Stimulated activated CD8-positive, alpha-beta memory T cell treated with anti-CD3 and anti-CD28 coated beads, Interleukin-15, amount 100 ng/mL, for 1 hour (primary cell): ENCODE measurements around the gene THEMIS.
"Not testable (repeated sequence)": the region's sequence is repeated elsewhere in the genome, so short reads cannot be mapped to it uniquely, and the experiment has no call there.

Source experiments
- DNase-seq: peaks from one replicate; pipeline ENCODE4 v3.0.0-alpha.2; 2020; ENCODE audit warnings: low read depth

Gene THEMIS

DNA sequence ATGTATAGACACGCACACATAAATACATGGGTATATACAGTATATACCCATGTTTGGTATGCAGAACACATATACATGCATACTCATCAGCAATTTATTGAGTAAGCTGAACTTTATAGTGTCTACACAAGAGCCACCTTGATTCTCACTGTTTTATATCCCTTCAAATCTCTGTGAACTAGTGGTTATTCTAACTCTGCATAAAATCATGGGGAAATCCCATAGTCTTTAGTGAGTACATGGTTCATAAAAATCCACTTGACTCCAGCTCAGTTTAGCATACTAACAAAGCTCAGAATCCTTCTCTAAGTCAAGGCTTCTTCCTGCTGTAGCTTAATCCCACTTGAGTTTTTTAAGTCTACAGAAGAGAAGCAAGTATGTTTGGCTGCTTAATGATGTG, 104.1 kb downstream of the THEMIS start:
- no peak for DNase-seq

DNA sequence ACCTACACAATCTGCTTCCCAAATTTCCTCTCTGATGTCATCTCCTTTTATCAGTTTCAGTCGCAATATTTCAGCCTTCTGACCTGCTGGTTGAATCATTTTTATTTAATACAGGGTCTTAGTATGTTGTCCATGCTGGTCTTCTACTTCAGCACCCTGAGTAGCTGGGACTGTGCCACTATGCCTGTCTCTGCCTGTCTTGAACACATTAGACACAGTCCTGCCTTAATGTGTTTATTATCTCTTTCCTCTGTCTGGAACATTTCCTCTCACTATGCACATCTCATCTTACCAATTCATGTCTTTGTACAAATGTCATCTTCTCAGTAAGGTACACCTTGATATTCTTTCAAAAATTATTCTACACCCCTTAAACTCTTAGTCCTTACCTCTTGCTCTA, 106.5 kb downstream of the THEMIS start:
- DNase-seq, result no peak

DNA sequence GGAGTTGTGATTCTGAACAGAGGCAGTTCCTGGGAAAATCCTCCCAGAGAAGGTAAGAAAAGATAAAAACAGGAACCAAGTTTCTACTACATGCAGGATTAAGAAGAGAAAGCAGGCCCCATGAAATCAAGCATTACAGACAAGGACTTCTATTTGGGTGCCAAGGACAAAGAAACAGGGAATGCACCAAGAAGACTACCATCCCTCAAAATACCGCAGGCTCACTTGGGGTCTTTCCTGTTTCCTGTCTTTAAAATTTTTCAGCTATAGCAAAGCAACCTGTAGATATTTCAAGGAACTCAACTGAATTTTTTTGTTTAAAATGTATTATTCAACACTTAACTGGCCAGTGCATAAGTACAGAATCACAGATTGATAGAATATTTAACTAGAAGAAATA, 107.5 kb downstream of the THEMIS start:
- DNase-seq, result no peak

DNA sequence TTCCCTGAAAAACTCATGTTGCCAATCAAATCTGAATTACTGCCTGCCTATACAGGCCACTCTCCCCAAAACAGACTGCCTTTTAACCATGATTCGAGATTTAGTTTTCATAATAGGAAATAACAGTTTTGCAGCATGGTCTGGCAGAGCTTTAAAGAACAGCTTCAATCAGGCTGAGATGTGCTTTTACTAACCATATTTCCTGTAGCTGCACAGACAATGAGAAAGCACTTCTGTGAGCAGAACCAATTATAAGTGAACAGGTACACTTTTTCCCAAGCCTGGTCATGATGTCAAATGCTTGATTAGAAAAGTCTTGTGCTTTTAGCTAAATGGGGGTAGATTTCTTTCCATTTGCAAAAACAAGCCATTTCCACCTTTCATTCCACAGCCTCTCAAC, 108.2 kb downstream of the THEMIS start:
- DNase-seq, result no peak

DNA sequence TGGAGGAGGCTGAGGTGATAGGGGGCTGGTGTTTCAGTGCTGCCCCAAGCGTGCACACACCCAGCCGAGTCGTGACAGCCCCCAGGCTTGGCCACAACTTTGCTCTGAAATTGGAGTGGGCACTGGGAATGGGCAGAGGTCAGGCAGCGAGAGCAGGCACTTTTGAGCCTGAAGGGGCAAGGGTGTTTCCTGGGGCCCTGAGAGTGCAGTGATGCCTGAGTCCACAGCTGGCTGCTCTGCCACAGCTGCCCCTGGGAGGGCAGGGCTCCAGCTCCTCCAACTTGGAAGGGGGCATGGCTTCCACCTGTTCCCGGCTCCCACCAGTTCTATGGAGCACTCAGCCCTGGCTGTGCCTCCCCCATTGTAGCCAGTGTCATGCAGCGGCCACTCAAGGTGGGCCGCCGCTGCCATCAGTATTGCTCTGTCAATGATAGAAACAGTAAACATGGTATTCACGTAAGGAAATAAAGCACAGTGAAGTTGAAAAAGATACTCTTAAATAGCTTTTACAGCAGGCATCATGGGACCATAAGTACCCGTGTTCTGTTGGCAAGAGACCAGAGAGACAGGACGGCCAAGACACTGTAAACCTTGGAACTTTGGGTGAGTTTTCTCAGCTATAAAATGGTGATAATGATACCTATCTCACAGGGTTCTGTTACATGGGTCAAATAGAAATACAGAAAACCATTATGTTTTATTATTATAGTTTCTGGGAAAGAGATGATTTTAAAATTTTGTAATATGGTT, 108.9 kb downstream of the THEMIS start:
- DNase-seq, result no peak

DNA sequence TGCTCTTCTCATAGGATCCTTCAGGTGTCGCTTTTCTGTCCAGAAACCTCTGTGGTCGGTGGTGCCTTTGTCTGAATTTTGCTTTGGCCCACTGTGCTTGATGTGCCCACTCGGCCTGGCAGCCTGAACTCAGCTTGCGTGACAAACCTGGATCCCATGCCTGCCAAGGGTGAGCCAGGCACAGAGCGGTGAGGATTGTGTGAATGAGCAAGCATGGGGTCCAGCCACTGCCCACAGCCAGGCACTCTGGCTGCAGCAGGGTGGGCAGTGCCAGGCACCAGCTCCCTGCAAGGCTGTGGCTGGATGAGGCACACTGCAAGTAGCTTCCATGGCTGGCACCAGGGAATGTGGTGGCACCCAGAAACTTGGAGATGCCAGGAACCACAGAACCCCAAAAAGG, 110.3 kb downstream of the THEMIS start:
- DNase-seq, result no peak

DNA sequence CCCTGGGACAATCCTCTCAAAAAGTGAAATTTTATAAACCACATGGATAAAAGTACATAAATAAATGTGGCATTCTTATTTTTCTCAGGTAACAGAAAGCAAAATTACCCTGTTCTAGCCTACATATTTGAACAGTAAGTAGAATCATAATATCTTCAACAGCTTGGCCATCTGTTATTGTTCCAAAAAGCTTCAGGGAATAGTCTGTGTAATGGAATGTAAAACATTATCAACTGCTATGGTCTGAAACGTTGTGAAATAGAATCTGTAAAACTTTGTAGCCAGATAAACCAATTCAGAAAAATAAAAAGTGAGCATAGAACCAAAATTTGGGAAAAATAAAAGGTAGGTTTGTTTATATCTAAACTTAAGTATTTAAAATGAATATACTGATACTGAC, 114.7 kb downstream of the THEMIS start:
- DNase-seq, result no peak

DNA sequence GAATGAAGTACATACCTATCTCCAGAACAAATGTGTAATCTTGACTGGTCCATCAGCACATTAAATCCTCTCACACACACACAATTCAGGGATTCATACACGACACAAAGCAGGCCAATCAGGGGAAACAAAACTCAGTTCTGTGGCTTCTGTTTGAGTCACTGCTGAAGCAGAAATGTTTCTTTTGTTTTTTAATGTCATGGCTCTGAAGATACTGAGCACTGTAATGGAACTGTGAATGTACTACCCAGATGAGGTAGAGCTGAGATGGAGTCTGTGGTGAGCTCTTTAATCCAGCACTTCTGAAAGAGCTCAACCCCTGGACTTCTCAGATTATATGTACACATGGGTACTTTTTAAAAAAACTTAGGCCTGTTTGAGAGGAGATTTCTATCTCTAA, 116.4 kb downstream of the THEMIS start:
- DNase-seq, result no peak

DNA sequence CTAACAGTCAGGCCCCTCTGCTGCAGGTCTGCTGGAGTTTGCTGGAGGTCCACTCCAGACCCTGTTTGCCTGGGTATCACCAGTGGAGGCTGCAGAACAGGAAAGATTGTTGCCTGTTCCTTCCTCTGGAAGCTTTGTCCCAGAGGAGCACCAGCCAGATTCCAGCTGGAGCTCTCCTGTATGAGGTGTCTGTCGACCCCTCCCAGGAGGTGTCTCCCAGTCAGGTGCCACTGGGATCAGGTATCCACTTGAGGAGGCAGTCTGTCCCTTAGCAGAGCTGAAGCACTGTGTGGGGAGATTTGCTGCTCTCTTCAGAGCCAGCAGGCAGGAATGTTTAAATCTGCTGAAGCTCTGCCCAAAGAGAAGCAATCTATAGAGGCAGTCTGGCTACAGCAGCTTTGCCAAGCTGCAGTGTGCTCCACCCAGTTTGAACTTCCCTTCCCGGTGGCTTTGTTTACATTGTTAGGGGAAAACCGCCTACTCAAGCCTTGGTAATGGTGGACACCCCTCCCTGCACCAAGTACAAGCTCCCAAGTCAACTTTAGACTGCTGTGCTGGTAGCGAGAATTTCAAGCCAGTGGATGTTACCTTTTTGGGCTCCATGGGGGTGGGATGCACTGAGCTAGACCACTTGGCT, 119.1 kb downstream of the THEMIS start:
- DNase-seq, result not testable (repeated sequence)

DNA sequence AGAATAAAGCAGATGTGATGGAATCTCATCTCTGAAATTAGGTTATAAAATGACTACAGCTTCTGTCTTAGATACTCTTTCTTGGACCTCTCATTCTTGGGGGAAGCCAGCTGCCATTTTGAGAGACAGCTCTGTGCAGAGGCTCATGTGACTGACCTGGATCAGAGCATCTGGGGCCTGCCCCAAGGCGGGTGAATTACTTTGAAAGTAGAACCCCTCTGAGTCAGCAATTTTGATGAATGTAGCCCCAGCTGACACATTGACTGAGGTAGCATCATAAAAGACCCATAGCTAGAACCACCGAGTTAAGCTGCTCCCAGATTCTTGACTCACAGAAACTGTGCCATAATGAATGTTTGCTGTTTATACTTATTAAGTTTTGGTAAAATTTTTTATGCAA, 124.5 kb downstream of the THEMIS start:
- DNase-seq, result no peak

DNA sequence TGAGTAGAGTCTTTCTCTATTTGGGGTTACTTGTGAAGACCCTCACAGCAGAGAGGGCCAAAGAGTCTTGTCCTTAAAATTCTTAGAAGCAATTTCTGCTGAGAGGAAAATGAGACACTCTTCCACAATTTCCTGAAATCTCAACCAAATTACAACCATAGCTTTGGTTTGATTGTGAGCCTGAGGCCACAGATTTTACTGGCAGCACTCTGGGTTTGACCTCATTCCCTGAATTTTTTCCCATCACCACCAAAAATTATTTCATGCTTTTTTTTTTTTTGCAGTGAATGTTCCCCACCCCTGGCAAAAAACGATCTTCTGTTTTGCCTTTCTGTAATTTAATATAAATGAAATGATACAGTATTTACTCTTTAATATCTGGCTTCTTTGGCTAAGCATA, 125.5 kb downstream of the THEMIS start:
- no peak for DNase-seq

DNA sequence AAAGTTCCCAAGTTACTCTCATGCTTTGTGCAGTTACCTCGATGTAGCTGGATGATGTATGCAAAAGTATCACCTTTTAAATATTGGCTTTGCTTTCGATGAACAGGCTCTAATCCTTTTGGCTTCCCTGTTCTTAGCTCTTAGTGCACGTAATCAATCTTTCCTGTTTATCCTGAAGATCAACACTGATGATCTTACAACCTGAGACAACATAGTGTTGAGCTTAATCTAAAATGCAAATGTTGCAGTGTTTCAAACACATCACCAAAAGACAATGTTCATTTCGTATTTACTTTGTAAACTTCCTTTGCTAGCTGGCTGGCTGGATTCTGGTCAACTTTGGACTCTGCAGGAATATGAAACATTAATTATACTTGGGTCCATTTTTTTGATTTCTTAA, 132.1 kb downstream of the THEMIS start:
- no peak for DNase-seq

DNA sequence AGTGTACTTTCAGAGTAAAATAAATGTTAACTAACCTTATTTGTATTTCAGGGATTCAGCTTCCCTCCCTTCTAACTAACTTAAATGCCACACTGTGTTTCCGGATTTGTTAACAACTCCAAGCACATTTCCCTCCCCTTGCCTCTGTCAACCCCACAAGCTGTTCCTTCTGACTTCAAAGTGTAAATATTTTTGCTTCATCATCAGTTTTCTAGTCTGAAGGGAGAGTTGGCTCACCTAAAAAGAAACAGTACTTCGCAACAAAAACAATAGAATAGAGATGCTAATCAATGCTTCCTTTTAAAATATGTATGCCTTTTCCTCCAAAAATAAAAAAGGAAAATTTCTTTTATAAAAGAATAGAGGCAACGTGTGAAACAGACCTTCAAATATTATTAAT, 132.6 kb downstream of the THEMIS start:
- no peak for DNase-seq

DNA sequence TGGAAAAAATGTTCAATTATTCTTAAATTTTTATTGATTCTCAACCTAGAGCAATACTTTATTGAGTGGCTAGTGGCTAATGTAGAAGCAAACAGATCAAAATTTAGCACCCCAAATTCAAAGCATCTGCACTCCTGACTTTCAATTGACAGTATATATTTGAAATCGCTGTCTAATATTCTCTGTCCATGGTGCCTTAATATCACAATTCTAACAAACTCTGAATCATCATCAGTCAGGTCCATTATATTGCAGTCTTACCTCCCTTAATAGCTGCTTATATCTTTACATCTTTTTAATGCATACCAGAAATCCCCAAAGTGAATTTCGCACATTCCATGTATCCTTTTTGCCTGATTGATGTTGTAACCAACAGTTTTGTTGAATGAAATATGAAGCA, 134.9 kb downstream of the THEMIS start:
- DNase-seq, result no peak

DNA sequence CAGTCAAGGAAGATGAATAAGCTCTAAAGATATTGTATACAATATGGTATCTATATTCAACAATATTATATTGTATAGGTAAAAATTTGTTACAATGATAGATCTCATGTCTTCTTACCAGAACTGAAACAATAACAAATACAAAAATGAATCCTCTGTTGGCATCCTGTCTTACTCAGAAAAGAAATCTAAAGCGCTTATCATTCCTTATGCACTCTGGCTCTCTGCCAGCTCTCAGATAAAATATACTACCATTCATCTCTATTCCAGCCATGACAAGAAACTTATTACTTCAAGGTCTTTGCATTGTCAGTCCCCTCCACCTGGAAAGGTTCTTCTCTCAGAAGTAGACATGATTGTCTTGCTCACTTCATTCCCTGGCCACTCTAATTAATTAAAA, 138.6 kb downstream of the THEMIS start:
- no peak for DNase-seq

DNA sequence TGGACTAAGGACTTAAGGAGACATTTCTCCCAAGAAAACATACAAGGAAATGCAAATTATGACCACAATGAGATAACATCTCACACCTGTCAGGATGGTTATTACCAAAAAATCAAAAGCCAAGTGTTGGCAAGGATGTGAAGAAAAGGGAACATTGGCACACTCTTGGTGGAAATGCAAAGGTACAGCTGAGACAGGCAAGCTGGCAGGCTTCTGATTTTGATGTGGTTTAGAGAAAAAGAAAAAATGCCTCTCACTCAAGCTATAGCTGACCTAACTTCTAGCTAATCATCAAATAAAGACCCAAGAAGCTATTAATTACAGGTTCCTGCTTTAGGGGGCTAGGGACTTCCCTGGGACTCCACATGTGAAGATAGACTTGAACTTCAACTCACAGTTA, 139.8 kb downstream of the THEMIS start:
- no peak for DNase-seq

DNA sequence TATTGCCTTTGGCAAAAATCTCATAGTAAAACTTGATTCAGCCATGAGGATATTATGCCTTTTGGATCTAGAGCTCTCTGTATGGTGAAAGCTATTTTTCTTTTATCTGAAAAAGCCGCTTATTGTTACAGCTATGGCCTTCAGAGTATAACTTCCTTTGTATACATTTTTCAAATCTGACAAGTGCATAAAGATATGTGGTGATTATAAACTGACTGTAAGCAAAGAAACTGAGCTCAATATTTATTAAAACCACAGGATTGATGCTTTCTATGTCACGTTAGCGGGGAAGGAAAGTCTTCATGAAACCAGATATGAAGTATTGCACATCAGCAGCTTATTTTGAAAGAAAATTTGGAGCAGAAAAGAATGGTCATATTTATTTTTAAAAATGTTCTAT, 151.8 kb downstream of the THEMIS start:
- no peak for DNase-seq

DNA sequence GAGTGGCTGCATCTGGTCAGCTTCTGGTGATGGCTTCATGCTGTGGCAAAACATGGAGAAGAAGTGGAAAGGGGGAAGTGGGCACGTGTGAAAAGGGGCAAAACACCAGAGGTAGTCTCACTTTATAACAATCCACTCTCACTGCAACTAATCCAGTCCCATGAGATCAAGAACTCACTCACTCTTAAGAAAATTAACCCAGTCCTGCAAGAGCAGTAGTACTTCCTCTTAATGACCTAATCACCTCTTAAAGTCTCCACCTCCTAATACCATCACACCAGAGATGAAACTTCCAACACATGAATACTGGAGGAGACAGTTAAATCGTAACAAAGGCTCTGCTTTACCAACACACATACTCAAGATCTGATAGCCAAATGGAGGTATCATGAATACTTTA, 152.6 kb downstream of the THEMIS start:
- no peak for DNase-seq

DNA sequence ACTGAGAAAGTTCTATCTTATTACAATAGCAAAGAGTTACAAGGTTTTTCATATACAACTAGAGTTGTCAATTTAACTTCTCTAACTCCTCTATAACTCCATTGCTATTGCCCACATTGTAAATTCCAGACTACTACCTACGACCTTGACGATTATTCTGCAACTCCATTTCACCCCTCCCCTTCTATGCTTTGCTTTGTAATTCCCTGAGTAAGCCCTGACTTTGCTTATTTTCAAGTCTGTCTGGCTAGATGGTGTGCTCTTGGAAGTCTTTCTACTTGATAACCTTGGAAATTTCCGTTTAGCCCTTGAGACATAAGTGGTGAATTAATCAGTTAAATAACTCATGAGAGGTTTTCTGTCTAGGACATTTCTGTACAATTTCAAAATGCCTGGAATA, 162.4 kb downstream of the THEMIS start:
- DNase-seq, result no peak

DNA sequence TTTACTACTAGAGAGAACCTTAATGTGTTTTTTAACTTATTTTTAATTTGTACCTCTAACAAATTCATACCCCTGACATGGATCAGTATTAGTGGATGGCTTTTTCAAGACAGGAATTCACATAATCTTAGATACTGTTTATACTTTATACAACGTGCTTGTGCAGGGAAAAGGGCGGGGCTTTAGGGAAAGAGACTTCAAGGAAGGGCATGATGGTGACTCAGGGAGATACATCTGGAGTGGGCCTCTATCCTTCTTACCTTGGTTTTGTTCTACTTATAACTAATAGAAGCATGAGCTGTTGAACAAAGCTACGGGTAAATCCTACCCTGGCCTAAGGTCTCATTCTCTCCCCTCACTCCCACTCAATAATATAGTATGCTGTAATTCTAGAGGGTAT, 163.1 kb downstream of the THEMIS start:
- no peak for DNase-seq

DNA sequence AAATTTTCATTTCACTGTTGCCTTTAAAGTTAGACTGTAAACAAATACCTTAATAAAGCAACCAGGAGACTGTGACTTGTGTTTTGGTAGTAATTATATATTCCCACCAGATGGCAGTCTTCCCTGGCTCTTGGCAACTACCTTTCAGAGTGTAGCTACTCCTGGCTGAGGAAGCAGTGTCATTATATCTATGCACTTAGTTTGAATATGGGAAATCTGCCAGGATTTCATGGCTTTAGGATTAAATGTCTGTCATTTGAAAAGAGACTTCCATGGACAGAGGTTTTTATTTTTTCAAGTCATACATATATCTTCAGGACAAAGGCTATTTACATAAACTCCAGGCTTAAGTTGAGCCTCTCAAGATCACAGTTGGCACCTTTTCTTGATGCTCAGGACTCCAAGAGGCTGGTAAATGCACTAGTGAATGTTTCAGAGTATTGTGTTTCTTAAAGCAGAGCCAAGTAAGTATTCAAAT, 163.8 kb downstream of the THEMIS start:
- peak; percentile 6 for DNase-seq

DNA sequence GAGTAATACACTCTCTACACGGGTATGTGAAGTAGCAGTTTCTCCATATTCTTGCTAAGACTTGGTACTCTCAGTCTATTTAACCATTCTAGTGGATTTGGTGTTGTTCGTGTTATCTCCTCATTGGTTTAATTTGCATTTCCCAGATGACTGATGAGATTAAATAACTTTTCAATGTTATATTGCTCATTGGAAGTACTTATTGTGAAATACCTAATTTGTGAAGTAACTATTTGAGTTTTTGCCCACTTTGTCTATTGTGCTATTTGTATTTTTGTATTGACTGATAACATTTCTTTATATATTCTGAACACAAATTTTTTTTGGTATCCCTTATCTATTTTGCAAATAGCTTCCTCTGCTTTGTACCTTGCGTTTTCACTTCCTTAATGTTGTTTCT, 167.9 kb downstream of the THEMIS start:
- DNase-seq, result no peak

DNA sequence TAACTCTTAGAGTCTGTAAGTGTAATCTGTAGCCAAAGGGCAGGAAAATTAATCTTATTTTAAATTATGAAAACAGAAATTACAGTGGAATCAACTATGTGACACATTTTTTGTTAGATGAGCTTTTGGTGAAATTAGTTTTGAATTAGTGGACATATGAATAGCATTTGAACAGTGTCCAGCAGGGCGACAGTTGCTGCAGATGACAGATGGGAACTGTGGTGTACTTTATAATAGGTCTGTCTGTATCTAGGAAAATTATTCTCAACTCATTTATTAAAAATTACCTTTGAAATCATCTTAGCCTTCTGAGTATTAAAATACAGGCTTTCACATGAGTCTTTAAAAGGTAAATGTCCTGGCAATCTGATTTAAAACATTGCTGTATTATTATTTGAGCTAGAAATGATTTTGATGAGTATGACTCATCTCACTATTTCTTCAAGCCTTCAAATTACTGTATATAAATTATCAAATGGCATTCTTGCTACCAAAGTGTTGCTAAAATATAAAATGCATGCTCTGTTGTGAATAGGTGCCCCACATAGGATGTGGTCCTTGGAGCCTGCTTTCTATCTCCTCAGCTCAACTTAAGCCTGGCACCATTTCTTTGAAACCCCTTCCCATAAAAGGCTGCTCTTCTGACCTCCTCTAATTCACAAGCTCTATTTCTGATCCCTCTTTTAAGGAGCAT, 173.5 kb downstream of the THEMIS start:
- no peak for DNase-seq
